Suprapubic skin (tissue), 4 donors: Measurements from ENCODE around the gene NPDC1.

Experiments
- CTCF ChIP-seq, 2 donors: fragments of 200-600 bp in 1 of 2; fragments of 450-650 bp in 1 of 2; sonication (generic) in 1 of 2; IDR thresholded peaks; one replicate each; pipeline ENCODE4 v1.5.1; 2016 to 2019; ENCODE audit warnings: antibody characterized with exemption in 2 of 2, mild to moderate bottlenecking in 1 of 2, moderate library complexity in 1 of 2
- EP300 ChIP-seq: sonication (generic); formaldehyde crosslinking; IDR thresholded peaks from one replicate; pipeline ENCODE4 v1.6.1; 2017; ENCODE audit warnings: antibody characterized with exemption
- POLR2AphosphoS5 ChIP-seq, 3 donors: sonication (generic); formaldehyde crosslinking; IDR thresholded peaks; one replicate each; pipeline ENCODE4 v1.6.1; 2017; ENCODE audit warnings: antibody characterized with exemption in 3 of 3

- TF ChIP-seq CTCF (IDR thresholded peaks at IDR 0.05) (no peak), POLR2AphosphoS5 (IDR thresholded peaks at IDR 0.05) (no peak), EP300 (no peak)
These were observed 23.6 kb upstream of the NPDC1 start for GRCh38 chr9:137069508-137070091.
